HG02678 (cell line): Measurements from ENCODE around the gene MYO5B.
"Not testable (repeated sequence)": the region's sequence is repeated elsewhere in the genome, so short reads cannot be mapped to it uniquely, and the experiment has no call there.

ENCODE experiments used
- ATAC-seq: cut with Tn5 transposase; IDR thresholded peaks from one replicate; pipeline ENCODE4 v1.9.1; 2021; ENCODE audit warnings: mild to moderate bottlenecking, moderate library complexity; ENCODE audit not compliant: unreplicated experiment

Gene MYO5B

DNA sequence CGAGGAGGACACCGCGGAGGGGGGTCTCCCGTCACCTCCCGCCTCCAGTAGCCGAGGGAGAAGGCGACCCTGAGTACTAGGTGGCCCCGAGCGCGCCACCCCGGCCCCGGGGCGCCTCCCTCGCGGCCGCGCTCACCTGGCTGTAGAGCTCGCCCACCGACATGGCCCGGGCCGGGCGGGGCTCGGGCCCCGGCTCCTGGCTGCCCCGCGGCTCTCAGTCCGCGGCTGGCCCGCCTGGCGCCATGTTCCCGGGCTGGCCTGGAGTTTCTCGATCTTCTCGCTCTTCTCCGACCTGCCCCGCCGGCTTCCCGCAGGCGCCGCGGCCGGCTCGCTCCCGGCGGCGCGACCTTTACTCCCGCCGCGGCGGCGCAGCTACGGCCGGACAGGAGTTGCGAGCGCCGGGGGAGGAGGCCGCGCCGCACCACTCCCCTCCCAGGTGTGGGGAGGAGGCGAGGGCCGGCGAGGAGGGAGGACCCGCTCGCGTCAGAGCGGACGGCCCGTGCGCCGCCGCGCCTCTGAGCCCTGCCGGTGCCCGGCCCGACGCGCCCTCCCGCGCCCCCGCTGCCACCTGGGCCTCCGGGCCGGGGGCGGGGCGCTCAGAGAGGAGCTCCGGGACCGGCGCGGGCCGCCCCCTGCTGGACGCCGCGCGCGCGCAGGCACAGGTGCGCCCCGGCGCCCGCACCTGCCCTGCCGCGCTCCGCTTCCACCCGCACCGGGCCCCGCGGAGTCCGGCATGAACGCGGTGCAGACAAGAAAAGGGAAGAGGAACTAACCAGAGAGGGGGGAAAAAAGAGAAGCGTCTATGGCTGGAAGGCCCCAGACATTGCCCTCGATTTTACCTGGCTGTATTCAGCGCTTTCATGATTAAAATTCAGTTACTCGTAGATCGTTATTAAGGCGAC, at the start of gene MYO5B:
MYO5B (minus strand) TSS at position 517 of the 902 bp plus-strand sequence; CDS start at position 163, 354 bp downstream.
- ATAC-seq: peak; percentile 83

DNA sequence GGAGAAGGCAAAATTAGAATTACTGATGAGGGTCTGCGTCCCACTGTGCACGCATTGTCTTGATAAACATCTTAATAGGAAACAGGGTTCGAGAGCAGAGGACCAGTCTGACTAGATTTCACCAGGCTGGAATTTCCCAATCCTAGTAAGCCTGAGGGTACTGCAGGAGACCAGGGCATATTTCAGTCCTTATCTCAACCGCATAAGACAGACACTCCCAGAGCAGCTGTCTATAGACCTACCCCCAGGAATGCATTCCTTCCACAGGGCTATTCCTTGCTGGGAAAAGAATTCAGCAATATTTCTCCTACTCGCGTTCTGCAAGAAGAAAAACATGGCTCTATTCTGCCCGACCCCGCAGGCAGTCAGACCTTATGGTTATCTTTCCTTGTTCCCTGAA, 46.8 kb upstream of the MYO5B start:
- ATAC-seq: not testable (repeated sequence)

DNA sequence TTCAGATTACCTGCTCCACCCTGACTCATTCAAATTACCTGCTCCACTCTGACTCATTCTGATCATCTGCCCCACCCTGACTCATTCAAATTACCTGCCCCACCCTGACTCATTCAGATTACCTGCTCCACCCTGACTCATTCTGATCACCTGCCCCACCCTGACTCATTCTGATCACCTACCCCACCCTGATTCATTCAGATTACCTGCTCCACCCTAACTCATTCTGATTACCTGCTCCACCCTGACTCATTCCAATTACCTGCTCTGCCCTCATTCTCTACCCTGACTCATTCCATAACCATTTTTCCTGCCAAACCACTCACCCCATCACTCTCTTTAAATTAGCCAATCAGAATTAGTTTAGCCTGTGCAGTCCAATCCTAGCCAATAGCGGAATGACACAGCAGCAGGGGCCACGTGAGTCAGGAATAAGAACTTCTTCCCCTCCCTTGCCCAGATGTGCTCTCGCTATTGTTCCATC, 45.2 kb upstream of the MYO5B start:
- ATAC-seq: no peak

DNA sequence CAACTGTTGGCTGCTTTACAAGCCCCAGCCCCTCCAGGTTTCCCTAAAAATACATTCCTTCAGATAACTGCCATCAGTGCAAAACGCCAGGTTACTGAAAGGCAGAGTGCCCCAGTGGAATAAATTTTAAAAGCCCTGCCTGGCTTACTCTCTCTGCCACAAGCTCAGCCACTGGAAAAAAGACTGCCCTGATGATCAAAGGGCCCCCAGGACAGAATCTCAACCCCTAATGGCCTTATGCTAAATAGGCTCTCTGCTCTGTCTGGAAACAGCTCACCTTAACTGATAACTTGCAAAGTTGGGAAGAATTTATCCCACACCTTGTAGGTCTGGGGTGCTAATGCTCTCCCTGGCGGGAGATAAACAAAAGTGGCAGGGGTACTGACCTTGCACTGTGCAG, 37.5 kb upstream of the MYO5B start:
- no peak for ATAC-seq

DNA sequence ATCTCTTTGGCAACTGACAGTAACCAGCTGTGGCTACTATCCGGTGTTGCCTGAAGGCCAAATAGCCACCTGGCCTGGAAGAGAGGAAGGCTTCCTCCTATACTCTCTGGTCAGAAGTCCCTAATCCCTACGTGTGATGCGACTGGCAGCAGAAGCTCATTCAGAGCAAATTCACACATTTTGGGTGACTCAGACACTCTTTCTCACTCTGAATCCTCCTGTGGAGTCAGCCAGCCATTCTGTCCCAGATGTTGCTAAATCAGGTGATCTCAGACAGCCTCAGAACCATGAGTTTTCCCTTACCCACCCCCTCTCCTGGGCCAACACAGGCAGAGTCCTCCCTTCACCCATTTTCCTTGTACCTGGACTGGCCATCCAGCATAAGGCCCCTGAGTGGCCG, 36.7 kb upstream of the MYO5B start:
- ATAC-seq: no peak

DNA sequence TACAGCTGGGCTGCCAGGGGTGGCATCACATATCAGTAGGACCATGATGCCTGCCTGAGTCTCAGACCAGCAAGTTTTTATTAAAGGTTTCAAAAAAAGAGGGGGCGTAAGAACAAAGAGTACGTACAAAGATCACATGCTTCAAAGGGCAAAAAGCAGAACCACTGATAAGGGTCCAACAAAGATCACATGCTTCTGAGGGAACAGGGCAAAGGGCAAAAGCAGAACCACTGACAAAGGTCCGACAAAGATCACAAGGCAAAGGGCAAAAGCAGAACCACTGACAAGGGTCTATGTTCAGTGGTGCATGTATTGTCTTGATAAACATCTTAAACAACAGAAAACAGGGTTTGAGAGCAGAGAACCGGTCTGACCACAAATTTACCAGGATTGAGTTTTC, 25.3 kb upstream of the MYO5B start:
- ATAC-seq: not testable (repeated sequence)

DNA sequence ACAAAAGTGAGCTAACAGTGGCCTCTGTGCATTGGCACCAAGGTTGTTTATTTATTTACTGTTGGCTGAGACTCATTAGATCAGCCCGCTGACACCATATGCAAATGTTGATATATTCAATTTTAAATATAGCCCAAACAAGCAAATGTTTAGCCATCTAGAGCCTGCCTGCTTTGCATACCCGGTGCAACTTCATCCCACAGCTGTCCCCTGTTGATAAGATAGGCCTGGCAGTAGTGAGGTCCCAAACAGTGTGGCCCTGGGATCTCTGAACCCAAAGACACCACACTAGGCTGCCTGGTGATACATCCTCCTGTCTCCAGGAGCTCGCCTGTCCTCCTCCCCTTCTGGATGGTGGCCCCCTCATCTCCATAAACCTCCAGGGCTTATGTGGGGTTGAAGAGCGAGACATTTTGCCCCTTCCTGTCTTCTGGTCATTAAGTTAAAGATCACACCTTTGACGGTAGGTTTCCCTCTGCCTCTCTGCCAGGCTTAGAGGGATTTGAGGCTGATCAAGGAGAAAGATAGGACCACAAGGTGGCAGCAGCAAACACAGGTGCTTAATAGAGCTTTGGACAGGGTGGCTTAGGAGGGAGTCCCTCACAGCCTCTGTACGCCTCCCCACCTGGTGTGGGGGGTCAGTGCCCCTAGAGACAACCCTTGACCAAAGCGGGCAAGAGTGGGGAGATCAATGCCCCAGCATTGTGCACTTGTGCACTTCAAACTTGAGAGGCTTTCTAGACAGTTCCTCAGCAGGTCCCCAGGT, 23.7 kb upstream of the MYO5B start:
- ATAC-seq: no peak

DNA sequence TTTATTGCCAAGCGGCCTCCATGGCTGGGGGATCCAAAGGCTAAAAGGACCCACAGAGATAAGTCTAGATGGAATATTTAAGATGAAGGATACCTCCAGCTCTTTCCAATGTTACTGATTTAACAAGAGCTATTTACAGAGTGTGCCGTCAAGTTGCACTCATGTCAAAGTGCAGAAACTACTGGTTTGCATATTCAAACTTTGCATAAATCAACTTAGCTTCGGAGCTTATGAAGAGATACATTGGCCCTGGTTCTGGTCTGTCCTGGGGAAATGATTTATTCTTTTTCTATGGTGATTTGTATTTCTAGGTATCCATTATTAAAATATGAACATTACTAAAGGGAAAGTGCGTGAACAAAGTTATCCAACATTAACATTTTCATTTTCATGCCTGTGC, 14.4 kb upstream of the MYO5B start:
- ATAC-seq: no peak

DNA sequence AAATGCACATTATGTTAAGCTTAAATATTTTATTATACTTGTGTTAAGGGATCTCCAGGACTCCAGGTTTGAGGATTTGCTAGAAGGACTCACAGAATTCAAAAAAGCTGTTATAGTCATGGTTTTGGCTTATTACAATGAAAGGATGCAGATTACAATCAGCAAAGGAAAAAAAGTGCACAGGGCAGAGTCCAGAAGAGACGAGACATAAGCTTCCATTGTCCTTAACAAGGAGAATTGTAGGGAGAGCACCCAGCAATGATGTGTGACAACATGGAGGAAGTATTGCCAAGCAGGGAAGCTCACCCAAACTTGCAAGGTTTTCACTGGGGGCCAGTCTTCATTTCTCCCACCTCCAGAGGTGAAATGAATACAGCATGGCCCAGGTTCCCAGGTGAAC, 12.8 kb upstream of the MYO5B start:
- no peak for ATAC-seq

DNA sequence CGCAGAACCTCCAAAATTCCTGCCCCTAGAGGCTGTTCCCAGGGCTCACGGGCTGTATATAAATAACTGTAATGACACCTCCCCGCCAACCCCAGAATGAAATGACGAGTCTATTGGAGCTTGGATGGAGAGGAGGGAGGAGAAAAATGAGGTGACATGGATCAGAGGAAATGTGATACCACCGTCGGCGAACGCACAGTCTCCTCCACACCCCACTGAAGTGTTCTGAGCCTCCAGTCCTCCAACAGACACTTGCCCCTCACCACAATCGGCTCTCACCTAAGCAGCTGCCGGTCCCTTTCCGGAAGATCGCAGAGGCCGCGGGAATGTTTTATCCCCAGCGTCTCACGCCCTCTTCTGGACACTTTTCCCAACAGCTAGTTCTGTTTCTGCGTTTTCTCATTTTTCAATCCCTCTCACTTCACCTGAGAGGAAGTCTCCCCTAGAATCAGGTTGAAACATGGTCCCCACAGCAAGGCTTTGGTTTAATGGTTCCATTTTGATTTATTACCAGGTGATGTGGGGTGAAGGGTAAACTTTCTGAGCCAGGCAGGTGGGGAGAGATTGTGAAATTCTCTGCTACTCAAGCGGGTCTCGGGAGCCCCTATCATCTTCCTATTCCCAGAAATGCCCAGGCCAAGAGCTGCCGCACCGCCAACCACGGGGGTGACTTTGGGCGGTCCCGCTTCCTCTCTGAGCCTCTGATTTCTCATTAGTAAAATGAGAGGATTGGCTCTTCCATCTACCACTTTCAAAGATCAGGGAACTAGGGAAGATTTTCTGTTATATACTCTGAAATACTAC, 9.1 kb upstream of the MYO5B start:
- no peak for ATAC-seq

DNA sequence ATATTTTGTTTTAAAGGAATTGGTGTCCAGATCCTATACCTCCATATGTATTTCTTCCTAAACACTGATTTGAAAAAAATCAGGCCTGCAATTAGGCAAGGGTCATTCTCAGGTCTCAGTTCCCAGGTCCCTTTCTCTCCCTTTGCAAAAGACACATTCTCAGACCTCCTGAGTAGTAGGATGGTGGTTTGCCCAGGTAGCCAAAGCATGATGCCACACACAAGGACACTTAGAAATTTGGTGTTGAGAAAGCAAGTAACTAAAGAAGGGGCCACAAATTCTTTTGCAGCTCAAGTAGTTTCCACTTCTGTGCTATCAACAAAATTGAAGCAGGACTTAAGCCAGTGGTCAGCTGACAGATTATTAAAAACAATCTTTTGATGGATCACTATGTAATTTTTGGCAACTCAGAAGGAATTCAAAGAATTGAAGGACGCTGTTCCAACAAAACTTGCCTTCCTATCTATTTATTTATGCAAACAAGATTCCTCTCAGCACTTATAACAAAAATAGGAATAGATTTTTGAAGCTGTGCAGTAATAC, 6.6 kb upstream of the MYO5B start:
- ATAC-seq: no peak

DNA sequence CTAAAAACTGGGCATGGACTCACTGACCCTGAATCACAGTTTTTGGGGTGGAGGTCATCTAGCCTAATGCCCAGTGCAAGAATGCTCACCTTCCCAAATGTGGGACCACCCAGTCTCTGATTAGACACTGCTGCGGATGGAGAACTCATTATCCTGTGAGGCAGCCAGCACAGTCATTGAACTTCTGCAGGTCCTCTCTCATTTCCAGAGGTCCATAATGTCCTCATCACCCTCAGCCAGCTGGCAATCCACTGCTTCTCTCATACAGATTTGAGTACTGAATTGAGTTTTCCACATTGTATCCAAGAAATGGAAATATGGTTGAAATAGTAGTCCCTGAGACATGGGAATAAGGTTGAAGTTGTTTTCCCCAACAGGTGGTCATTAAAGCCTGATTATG, 5.0 kb upstream of the MYO5B start:
- no peak for ATAC-seq

DNA sequence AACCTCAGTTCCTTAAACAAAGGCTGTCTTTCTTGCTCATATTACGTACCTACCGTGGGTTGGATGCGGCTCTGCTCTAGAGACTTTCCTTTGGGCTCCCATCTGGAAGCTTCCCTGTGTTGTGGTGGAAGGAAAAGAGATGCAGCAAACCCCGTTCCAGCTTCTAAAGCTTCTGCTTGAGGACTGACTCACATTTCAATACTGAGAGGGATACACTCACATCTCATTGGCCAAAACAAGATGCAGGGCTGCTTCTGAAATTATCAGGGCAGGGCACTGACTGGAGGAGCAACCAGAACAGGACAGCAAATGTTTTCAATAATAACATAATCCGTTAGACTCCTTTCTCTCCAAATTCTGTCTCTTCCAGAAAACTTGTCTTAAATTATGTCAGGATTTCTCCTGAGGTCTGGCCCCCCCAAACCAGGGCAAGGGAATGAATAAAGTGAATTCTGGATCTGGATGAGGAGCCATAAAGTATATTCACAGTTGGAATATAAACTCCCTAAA, 4.5 kb upstream of the MYO5B start:
- ATAC-seq: no peak

DNA sequence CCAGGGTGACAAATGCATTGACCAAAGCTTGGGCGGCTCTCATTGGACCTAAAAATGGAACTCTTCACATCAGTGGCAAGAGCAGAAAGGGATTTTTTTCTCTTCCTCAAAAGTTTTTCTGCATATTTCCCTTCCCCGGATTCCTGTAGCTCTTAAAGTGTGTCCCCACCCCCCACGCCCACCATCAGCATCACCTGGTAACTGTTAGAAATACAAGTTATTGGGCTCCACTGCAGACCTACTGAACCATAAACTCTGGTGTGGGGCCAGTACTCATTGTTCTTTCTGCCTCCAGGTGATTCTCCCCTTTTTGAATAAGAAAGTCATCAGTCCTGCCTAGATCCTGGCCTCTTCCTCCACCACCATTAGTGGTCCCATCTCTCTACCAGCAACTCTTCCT, 1.3 kb upstream of the MYO5B start:
- ATAC-seq: no peak

DNA sequence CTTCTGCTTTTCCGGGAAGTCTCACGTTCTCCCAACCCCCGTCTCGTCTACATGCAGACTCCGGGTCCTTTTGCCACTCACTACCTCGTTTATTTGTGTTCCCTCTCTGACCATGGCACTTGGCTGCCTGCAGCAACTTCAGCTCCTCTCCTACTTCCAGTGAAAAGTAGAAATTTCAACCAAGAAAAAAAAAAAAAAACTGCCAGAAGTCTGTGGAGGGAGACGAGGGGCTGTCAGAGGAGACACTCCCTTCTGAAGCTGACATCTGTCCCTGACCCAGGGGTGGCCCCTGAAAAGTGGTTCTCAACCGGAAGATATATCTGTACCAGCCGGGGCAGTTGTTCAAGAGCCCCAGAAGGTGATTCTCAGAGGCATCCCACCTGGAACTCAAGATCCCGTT, 742 bp upstream of the MYO5B start:
- ATAC-seq: no peak

DNA sequence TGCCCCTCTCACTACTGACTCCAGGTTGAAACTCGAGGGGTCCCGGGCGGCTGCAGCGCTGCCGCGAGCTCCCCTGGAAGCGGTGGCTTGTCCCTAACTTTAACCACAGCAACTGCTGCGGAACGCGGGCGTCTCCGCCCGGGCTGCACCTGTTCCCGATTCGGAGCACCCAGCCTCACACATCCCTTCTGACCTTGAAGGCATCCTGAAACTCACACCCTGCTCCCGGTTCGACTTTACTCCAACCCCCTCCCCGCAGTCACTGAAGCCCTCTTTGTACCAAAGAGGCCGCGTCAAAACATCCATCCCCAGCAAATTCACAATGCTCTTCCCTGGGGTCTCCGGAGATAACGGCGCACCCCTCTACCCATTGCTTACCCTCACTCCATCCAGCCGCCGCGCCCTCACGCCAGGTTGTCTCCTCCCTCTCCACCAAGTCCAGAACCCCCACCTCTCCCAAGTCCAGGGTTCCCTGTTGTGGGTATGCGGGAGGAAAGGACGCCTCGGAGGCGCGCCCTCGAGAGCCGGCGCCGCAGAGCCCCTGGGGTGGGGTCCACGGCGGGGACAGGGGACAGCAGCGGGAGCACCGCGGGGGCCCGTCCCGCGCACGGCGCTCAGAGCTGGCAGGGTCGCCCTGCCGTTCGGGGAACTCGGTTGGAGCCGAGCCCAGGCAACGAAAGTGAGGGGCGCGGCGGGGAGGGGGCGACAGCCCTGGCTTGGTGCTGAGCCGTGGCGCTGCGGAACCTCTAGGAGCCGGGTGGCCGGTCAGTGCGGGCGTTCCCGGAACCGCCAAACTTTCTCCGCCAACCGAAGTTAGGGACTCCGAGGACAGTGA, 934 bp downstream of the MYO5B start:
- peak; percentile 4 for ATAC-seq

DNA sequence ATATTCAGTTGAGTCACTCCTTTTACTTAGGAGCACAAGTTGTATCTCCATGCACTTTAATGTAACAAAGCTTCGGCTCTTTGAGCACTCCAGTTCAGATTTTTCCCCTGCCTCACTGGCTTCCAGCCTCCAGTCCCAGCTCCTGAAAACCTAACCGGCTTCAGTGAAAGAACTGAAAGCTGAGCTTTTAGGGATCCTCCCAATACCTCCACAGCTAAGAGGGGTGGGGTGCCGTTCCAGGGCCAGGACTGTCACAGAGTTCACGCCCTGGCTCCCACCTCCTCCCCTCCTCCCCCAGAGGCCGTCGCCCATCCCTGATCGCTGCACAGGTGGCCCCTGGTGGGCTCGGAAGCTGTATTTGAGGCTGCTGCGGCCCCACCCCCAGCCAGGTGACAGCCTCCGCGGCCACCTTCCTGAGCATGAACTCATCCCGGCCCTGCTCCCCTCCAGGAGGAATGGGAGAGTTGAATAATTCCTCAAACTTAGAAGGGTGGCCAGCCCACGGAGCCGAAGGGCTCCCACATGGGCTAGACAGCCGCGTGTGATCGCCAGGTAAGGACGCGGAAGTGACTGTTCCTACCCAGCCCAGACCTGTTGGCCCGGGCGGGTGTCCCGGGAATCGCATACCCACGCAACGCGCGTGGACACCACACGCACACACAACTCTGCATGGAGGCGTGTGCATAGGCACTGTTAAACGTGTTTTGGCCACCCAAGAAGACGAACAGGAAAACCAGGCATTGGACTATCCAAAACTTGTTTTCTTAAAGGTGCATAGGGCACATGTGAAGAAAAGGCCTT, 1.8 kb downstream of the MYO5B start:
- ATAC-seq: no peak

DNA sequence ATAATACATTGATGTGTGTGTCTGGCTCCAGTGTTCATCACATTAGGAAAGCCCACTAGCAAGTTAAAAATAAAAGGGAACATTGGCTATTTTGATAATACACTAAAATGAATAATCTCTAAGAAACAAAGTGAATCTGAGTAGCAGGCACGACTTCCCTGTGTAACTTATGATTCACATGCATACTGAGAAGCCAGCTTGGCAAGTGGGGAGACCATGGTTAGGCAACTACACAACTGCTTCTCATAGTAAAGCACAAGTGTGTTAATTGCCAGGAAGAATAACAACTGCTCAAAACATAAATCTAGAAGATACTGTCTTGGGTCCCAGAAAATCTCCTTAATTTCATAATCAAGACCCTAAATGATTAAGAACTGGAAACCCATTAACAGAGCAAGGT, 4.0 kb downstream of the MYO5B start:
- no peak for ATAC-seq

DNA sequence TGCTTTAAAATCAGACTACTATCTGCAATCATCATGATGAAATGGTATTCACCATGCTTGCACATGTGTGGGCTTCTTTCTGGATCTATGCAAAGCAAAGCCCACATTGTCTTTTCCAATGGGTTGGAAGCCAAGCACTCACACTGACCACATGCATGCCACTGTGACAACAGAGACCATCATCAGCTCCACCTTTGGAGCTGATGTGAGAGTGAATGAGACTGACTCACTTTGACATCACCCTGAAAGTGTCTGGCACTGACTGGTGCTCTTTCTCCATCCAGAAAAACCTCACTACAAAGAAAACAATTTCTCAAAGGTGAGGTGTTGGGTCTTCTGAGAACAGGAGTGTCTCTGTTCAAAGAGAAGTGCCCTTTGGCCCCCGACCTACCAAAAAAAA, 4.7 kb downstream of the MYO5B start:
- ATAC-seq: no peak
